GM18526 (cell line): Measurements from ENCODE around the gene CLEC2D.

ENCODE experiments used
- POLR2A ChIP-seq: IDR thresholded peaks from 3 replicates; pipeline ENCODE4 v1.6.1; 2011; ENCODE audit not compliant: insufficient read length; ENCODE audit errors: extremely low read depth

CLEC2D gene

DNA sequence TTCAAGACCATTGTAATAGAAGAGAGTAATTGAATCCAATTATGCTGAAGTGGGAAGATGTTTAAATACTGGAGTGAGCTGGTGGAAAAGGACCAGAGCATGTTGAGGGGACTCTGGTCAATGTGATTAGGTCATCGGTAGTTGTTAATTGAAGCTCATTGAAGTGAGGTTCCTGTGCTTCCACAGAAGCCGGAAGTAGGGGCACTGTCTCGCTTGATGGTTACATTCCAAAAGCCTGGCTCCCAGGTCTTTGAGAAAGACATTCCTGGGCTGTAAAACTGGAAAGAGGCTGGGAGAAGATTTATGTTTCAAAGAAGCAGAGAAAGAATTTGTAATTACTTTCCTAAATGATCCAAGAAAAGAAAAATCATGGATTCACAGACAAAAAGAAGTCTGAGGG is 75.7 kb downstream of the CLEC2D start:
- TF ChIP-seq POLR2A, result no peak
